Neuronal stem cell (in vitro differentiated cells): ENCODE results near the gene HEMK1. TPM values are rescaled to one million over a fixed set of nuclear protein-coding genes. Genes with fewer than 3 reads are reported as not detected.

Experiments
- DNase-seq: peaks from one replicate; pipeline ENCODE4 v3.0.0-alpha.2; 2013; ENCODE audit warnings: low spot score
- H2AFZ ChIP-seq: one replicate; pipeline ENCODE4 v1.6.1; 2013; ENCODE audit warnings: mild to moderate bottlenecking, low read length, inconsistent platforms
- H2AK5ac ChIP-seq: 2 replicates; pipeline ENCODE4 v1.6.1; 2013; ENCODE audit warnings: low read depth, mild to moderate bottlenecking, inconsistent platforms, low read length, moderate library complexity, mixed read lengths
- H2BK120ac ChIP-seq: 2 replicates; pipeline ENCODE4 v1.6.1; 2013; ENCODE audit warnings: low read depth, mild to moderate bottlenecking, inconsistent platforms, low read length, moderate library complexity, mixed read lengths
- H2BK12ac ChIP-seq: one replicate; pipeline ENCODE4 v1.6.1; 2013; ENCODE audit warnings: low read length, inconsistent platforms
- H2BK15ac ChIP-seq: 2 replicates; pipeline ENCODE4 v1.6.1; 2013; ENCODE audit warnings: mild to moderate bottlenecking, low read length, inconsistent platforms, mixed read lengths
- H2BK5ac ChIP-seq: one replicate; pipeline ENCODE4 v1.6.1; 2013; ENCODE audit warnings: inconsistent platforms, mild to moderate bottlenecking, low read length, moderate library complexity
- H3K14ac ChIP-seq: one replicate; pipeline ENCODE4 v1.6.1; 2013; ENCODE audit warnings: low read length, inconsistent platforms
- H3K18ac ChIP-seq: 2 replicates; pipeline ENCODE4 v1.6.1; 2013; ENCODE audit warnings: low read length, inconsistent platforms
- H3K23ac ChIP-seq: 2 replicates; pipeline ENCODE4 v1.6.1; 2013; ENCODE audit warnings: low read depth, mild to moderate bottlenecking, mixed read lengths, low read length, inconsistent platforms; ENCODE audit not compliant: poor library complexity
- H3K27ac ChIP-seq: replicated peaks from 3 replicates; pipeline ENCODE4 v1.5.1; 2013; ENCODE audit warnings: low read length, inconsistent platforms
- H3K27me3 ChIP-seq, 3 experiments: 2 replicates each; pipeline ENCODE4 v1.6.1; 2013; ENCODE audit warnings: low read length in 3 of 3, mild to moderate bottlenecking in 2 of 3, inconsistent platforms in 1 of 3, low read depth in 1 of 3, mixed read lengths in 1 of 3, moderate library complexity in 1 of 3; ENCODE audit not compliant: control insufficient read depth in 3 of 3, insufficient read depth in 3 of 3
- H3K36me3 ChIP-seq, 2 donors: replicated peaks in 1 of 2; 2 replicates each; pipeline ENCODE4 v1.6.1; 2013; ENCODE audit warnings: low read length in 2 of 2; ENCODE audit not compliant: control insufficient read depth in 2 of 2, insufficient read depth in 2 of 2
- H3K4ac ChIP-seq: 2 replicates; pipeline ENCODE4 v1.6.1; 2013; ENCODE audit warnings: inconsistent platforms, mild to moderate bottlenecking, low read length, moderate library complexity
- H3K4me1 ChIP-seq, 2 donors: 1 replicate in 1 of 2; 2 replicates in 1 of 2; pipeline ENCODE4 v1.6.1; 2013; ENCODE audit warnings: low read length in 2 of 2, low read depth in 1 of 2; ENCODE audit not compliant: control insufficient read depth in 2 of 2, insufficient read depth in 1 of 2
- H3K4me2 ChIP-seq: one replicate; pipeline ENCODE4 v1.6.1; 2013; ENCODE audit warnings: mild to moderate bottlenecking, low read length, inconsistent platforms; ENCODE audit not compliant: insufficient read depth, poor library complexity, severe bottlenecking
- H3K4me3 ChIP-seq, 2 donors: 2 replicates each; pipeline ENCODE4 v1.5.1; 2013; ENCODE audit warnings: low read length in 2 of 2, mild to moderate bottlenecking in 2 of 2, inconsistent platforms in 1 of 2, moderate library complexity in 1 of 2
- H3K79me1 ChIP-seq: one replicate; pipeline ENCODE4 v1.6.1; 2013; ENCODE audit warnings: low read depth, mild to moderate bottlenecking, inconsistent platforms, low read length, moderate library complexity
- H3K9ac ChIP-seq: one replicate; pipeline ENCODE4 v1.6.1; 2013; ENCODE audit warnings: mild to moderate bottlenecking, low read depth, low read length, inconsistent platforms; ENCODE audit not compliant: poor library complexity
- H3K9me3 ChIP-seq, 2 donors: replicated peaks in 1 of 2; 2 replicates each; pipeline versions ENCODE3 to v1.6.1; 2013; ENCODE audit warnings: low read length in 2 of 2, mild to moderate bottlenecking in 2 of 2, inconsistent platforms in 1 of 2, low read depth in 1 of 2, mixed read lengths in 1 of 2, moderate library complexity in 1 of 2; ENCODE audit not compliant: control insufficient read depth in 2 of 2, insufficient read depth in 1 of 2
- H4K8ac ChIP-seq: one replicate; pipeline ENCODE4 v1.6.1; 2013; ENCODE audit warnings: low read depth, mild to moderate bottlenecking, inconsistent platforms, low read length, moderate library complexity
- H4K91ac ChIP-seq: one replicate; pipeline ENCODE4 v1.6.1; 2013; ENCODE audit warnings: low read length, low read depth, mild to moderate bottlenecking, inconsistent platforms; ENCODE audit not compliant: poor library complexity
- WGBS, 2 donors: extraction: QIAGEN DNeasy Blood & Tissue Kit; methylation state at CpG; one replicate each; pipeline ENCODE4 v1.1.7; 2013; ENCODE audit warnings: missing lambda C conversion rate in 2 of 2, mixed read lengths in 1 of 2; ENCODE audit not compliant: insufficient read length in 2 of 2, insufficient replicate concordance in 1 of 2; ENCODE audit errors: extremely low coverage in 2 of 2; 5-methylcytosine and 5-hydroxymethylcytosine counted together
- polyA plus RNA-seq, 2 experiments: library from polyadenylated mRNA; stranded (reverse); fragments of 200-250 nt; gene quantifications; one replicate each; pipeline ENCODE4 v1.2.3, GENCODE V29; 2013

HEMK1 gene, protein sequence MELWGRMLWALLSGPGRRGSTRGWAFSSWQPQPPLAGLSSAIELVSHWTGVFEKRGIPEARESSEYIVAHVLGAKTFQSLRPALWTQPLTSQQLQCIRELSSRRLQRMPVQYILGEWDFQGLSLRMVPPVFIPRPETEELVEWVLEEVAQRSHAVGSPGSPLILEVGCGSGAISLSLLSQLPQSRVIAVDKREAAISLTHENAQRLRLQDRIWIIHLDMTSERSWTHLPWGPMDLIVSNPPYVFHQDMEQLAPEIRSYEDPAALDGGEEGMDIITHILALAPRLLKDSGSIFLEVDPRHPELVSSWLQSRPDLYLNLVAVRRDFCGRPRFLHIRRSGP
- 15.5 TPM for polyA plus RNA-seq (2013, experiment 1 of 2)
- polyA plus RNA-seq (2013, experiment 2 of 2) = 15.1 TPM

- no peak within 1 kb of the TSS for H3K4ac ChIP-seq
- H3K4me3 ChIP-seq = peak within 1 kb of the TSS; percentile 91 to 96
- peak within 1 kb of the TSS; percentile 90 for H3K9ac ChIP-seq
- peak within 1 kb of the TSS; percentile 48 for H2AK5ac ChIP-seq
- peak within 1 kb of the TSS; percentile 92 for H3K27ac ChIP-seq
- H3K9me3 ChIP-seq = no peaks in the 10 kb centered on the region
- peak within 1 kb of the TSS; percentile 67 for H2BK5ac ChIP-seq
- H2AFZ ChIP-seq = peak within 1 kb of the TSS; percentile 100
- no peak within 1 kb of the TSS for H4K91ac ChIP-seq
- no peaks in the 10 kb centered on the region for H3K79me1 ChIP-seq
- H3K36me3 ChIP-seq = peaks cover 1 to 15% of the 10 kb centered on the region in 2 donors
- peak within 1 kb of the TSS; percentile 45 for H2BK15ac ChIP-seq
- H3K4me2 ChIP-seq = peak within 1 kb of the TSS; percentile 95
- peak within 1 kb of the TSS; percentile 97 for H3K18ac ChIP-seq
- WGBS, 2 donors = no CpG with 5 or more reads among the region's 55 CpGs
- H3K27me3 ChIP-seq = peaks cover 0 to 41% (median 4%) of the 10 kb centered on the region in 3 experiments
- peaks cover 5 to 9% of the 10 kb centered on the region in 2 donors for H3K4me1 ChIP-seq
- H3K14ac ChIP-seq = peak within 1 kb of the TSS; percentile 64
- H2BK12ac ChIP-seq = no peak within 1 kb of the TSS
- DNase-seq = peak; percentile 92
- H2BK120ac ChIP-seq = no peak within 1 kb of the TSS
- H3K23ac ChIP-seq = peak within 1 kb of the TSS; percentile 25
- H4K8ac ChIP-seq = no peak within 1 kb of the TSS
These were observed at the start of gene HEMK1 for GRCh38 chr3:50568947-50569749. TSS of gene HEMK1 (plus strand) at chr3:50569522. CDS start at chr3:50571105, 1,583 bp downstream.

- Histone ChIP-seq H3K4me3 (no peak overlapping the region), H3K9me3 (no peaks in the 10 kb centered on the region), H2BK15ac (peak overlapping the region; percentile 65), H3K18ac (peak overlapping the region; percentile 83), H3K23ac (peak overlapping the region; percentile 4), H2BK5ac (no peak overlapping the region), H3K9ac (no peak overlapping the region), H2BK12ac (peak overlapping the region; percentile 53), H2AK5ac (peak overlapping the region; percentile 71), H3K14ac (no peak overlapping the region), H2AFZ (no peak overlapping the region), H3K79me1 (peaks cover 1% of the 10 kb centered on the region), H3K27me3 (peaks cover 0 to 60% (median 0%) of the 10 kb centered on the region in 3 experiments), H4K91ac (no peak overlapping the region), H3K4me2 (no peak overlapping the region), H3K27ac (no peak overlapping the region), H4K8ac (no peak overlapping the region), H2BK120ac (no peak overlapping the region), H3K4ac (no peak overlapping the region), H3K36me3 (no peaks in the 10 kb centered on the region), H3K4me1 (peaks cover 14 to 28% of the 10 kb centered on the region in 2 donors)
- no CpG with 5 or more reads among the region's 3 CpGs for WGBS, 2 donors
- no peak for DNase-seq
These were observed 48.5 kb upstream of the HEMK1 start for GRCh38 chr3:50520849-50521248.

- H3K4ac ChIP-seq = no peak overlapping the region
- no peak overlapping the region for H3K14ac ChIP-seq
- no peak overlapping the region for H2AK5ac ChIP-seq
- peaks cover 1% of the 10 kb centered on the region for H3K79me1 ChIP-seq
- H4K91ac ChIP-seq = no peak overlapping the region
- H3K9ac ChIP-seq = peak overlapping the region; percentile 25
- H2BK15ac ChIP-seq = no peak overlapping the region
- peaks cover 0 to 66% (median 0%) of the 10 kb centered on the region in 3 experiments for H3K27me3 ChIP-seq
- no peak overlapping the region for H3K4me3 ChIP-seq
- no CpG with 5 or more reads among the region's 5 CpGs for WGBS, 2 donors
- peaks cover 10 to 24% of the 10 kb centered on the region in 2 donors for H3K4me1 ChIP-seq
- no peak overlapping the region for H3K27ac ChIP-seq
- H2BK120ac ChIP-seq = no peak overlapping the region
- no peak overlapping the region for H3K23ac ChIP-seq
- no peak overlapping the region for H2BK5ac ChIP-seq
- H2AFZ ChIP-seq = no peak overlapping the region
- H3K18ac ChIP-seq = peak overlapping the region; percentile 77
- no peaks in the 10 kb centered on the region for H3K36me3 ChIP-seq
- H3K4me2 ChIP-seq = no peak overlapping the region
- H2BK12ac ChIP-seq = no peak overlapping the region
- DNase-seq = no peak
- H4K8ac ChIP-seq = no peak overlapping the region
- no peaks in the 10 kb centered on the region for H3K9me3 ChIP-seq
These were observed 47.8 kb upstream of the HEMK1 start for GRCh38 chr3:50521572-50521971.
